Stomach (tissue), 9 donors: Measurements from ENCODE around the gene TBCK. TPM values are rescaled to one million over a fixed set of nuclear protein-coding genes. Genes with fewer than 3 reads are reported as not detected.

Source experiments
- DNase-seq, 2 donors: peaks; one replicate each; pipeline versions ENCODE4 v3.0.0 to v3.0.0-alpha.2; 2013 to 2019
- H3K27ac ChIP-seq, 5 donors: fragments of 200-600 bp in 4 of 5; sonication (generic) in 4 of 5; one replicate each; pipeline ENCODE4 v1.5.1; 2013 to 2019; ENCODE audit warnings: mild to moderate bottlenecking in 1 of 5, moderate library complexity in 1 of 5
- H3K27me3 ChIP-seq, 3 donors: fragments of 200-600 bp; sonication (generic); one replicate each; pipeline ENCODE4 v1.5.1; 2017 to 2019; ENCODE audit warnings: mixed run types in 1 of 3
- H3K36me3 ChIP-seq, 4 donors: fragments of 200-600 bp; sonication (generic); 1 replicate in 3 of 4; 2 replicates in 1 of 4; pipeline ENCODE4 v1.5.1; 2016 to 2019
- H3K4me1 ChIP-seq, 4 donors: fragments of 200-600 bp; sonication (generic); one replicate each; pipeline ENCODE4 v1.5.1; 2016 to 2019
- H3K4me3 ChIP-seq, 4 donors: fragments of 200-600 bp; sonication (generic) in 3 of 4; one replicate each; pipeline ENCODE4 v1.5.1; 2016 to 2019; ENCODE audit warnings: mild to moderate bottlenecking in 1 of 4
- H3K9me3 ChIP-seq, 4 donors: fragments of 200-600 bp; sonication (generic); one replicate each; pipeline ENCODE4 v1.5.1; 2016 to 2019
- EP300 ChIP-seq: sonication (generic); formaldehyde crosslinking; IDR thresholded peaks from one replicate; pipeline ENCODE4 v1.6.1; 2017; ENCODE audit warnings: antibody characterized with exemption
- POLR2A ChIP-seq, 4 donors: fragments of 450-650 bp; IDR thresholded peaks; one replicate each; pipeline ENCODE4 v1.6.1; 2016; ENCODE audit warnings: antibody characterized with exemption in 4 of 4, control low read depth in 2 of 4, mild to moderate bottlenecking in 1 of 4, moderate library complexity in 1 of 4
- POLR2AphosphoS5 ChIP-seq, 3 donors: sonication (generic); formaldehyde crosslinking; IDR thresholded peaks; one replicate each; pipeline ENCODE4 v1.6.1; 2016; ENCODE audit warnings: antibody characterized with exemption in 3 of 3
- whole genome bisulfite sequencing, 5 donors: extraction: QIAGEN DNeasy Blood & Tissue Kit in 3 of 5; methylation state at CpG; one replicate each; pipeline versions ENCODE4 v1.1.5 to v1.1.7; 2013 to 2018; 5-methylcytosine and 5-hydroxymethylcytosine counted together
- intact Hi-C: fragments of 100-400 bp; cut with DNase I; formaldehyde crosslinking; loops from one replicate; pipeline ENCODE4 v1.15.1; 2023; ENCODE audit warnings: low total_unique reads
- polyA plus RNA-seq, 3 donors: library from polyadenylated mRNA; stranded (reverse); fragments of 200-250 nt; gene quantifications; one replicate each; pipeline ENCODE4 v1.2.3, GENCODE V29; 2013
- total RNA-seq, 5 donors: library from RNA; depleted of rRNA; stranded (reverse); fragments of >200 nt; gene quantifications; one replicate each; pipeline versions ENCODE4 v1.1.0 to v1.2.3, GENCODE V29; 2014 to 2016
- TF ChIP-seq, protein P1 (sequence below), 7 experiments: fragments of 450-650 bp in 4 of 7; fragments of 200-600 bp in 3 of 7; sonication (generic) in 3 of 7; IDR thresholded peaks; one replicate each; pipeline ENCODE4 v1.5.1; 2016 to 2019; ENCODE audit warnings: antibody characterized with exemption in 7 of 7, control low read depth in 2 of 7, mild to moderate bottlenecking in 1 of 7
- donor health status: healthy with polysubstance abuse.
- donor health status: Bipolar disorder and iron deficiency.
- donor health status: healthy.

TBCK gene
- total and polyA plus RNA-seq, 8 donors: 3.2 to 140 (median 28.0) TPM

DNA sequence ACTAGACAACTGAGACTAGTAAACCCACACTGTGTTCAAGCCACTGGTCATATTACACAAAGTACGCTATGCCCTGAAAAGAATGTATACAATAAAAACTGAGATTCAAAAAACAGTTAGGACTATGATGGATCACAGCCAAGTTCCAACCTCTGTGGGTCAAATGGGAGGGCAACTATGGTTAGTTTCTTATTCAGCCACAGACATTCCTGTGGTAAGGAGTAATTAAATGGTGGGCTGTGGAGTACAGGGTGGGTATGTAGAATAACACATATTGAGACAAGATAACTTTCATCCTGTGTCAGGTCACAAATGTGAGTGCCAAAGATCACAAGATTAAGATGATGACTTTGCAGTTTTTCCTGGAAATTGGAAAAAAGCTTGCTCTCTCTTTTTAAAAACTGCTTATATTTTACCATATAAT, 253.5 kb downstream of the TBCK start:
- peak in 1 of 2 donors; percentile 22 for DNase-seq
- no peak overlapping the region for H3K4me3 ChIP-seq
- no peaks in the 10 kb centered on the region for H3K27me3 ChIP-seq
- no peaks in the 10 kb centered on the region for H3K36me3 ChIP-seq
- no peaks in the 10 kb centered on the region for H3K9me3 ChIP-seq
- H3K27ac ChIP-seq: no peak overlapping the region
- TF ChIP-seq POLR2AphosphoS5 (IDR thresholded peaks at IDR 0.05): no peak
- TF ChIP-seq, protein P1, sequence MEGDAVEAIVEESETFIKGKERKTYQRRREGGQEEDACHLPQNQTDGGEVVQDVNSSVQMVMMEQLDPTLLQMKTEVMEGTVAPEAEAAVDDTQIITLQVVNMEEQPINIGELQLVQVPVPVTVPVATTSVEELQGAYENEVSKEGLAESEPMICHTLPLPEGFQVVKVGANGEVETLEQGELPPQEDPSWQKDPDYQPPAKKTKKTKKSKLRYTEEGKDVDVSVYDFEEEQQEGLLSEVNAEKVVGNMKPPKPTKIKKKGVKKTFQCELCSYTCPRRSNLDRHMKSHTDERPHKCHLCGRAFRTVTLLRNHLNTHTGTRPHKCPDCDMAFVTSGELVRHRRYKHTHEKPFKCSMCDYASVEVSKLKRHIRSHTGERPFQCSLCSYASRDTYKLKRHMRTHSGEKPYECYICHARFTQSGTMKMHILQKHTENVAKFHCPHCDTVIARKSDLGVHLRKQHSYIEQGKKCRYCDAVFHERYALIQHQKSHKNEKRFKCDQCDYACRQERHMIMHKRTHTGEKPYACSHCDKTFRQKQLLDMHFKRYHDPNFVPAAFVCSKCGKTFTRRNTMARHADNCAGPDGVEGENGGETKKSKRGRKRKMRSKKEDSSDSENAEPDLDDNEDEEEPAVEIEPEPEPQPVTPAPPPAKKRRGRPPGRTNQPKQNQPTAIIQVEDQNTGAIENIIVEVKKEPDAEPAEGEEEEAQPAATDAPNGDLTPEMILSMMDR (IDR thresholded peaks at IDR 0.05): no peak
- no peak for TF ChIP-seq EP300
- no peak for TF ChIP-seq POLR2A (IDR thresholded peaks at IDR 0.05)
- H3K4me1 ChIP-seq: peaks cover 0 to 9% (median 0%) of the 10 kb centered on the region in 4 donors
- intact Hi-C loops: no loop called here
- 26 to 57% (median 34%) methylated on average over 1 of the region's 1 CpG for WGBS, 5 donors

DNA sequence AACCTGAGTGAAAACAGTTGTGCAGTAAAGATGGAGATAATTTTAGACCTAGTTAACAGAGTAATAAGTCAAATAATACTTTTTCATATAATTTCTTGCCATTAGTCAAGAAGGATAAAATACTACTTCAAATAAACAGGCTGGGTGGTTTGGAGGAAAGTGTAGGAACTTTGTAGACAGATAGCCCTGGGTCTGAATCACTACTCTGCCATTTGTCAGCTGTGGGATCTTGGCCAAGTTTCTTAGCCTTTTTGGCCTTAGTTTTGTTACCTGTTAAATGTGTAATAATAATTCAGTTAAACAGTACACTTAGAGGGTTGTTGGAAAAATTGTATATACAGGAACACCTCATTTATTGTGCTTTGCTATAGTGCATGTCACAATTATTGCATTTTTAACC, 257.1 kb downstream of the TBCK start:
- Histone ChIP-seq H3K27ac (no peak overlapping the region), H3K4me1 (peaks cover 0 to 5% (median 0%) of the 10 kb centered on the region in 4 donors), H3K36me3 (no peaks in the 10 kb centered on the region), H3K27me3 (no peaks in the 10 kb centered on the region), H3K4me3 (no peak overlapping the region), H3K9me3 (no peaks in the 10 kb centered on the region)
- DNase-seq: no peak
- no peak for TF ChIP-seq EP300
- no peak for TF ChIP-seq POLR2AphosphoS5 (IDR thresholded peaks at IDR 0.05)
- TF ChIP-seq, protein P1 (IDR thresholded peaks at IDR 0.05): no peak
- no peak for TF ChIP-seq POLR2A (IDR thresholded peaks at IDR 0.05)
- intact Hi-C loops: no loop called here

DNA sequence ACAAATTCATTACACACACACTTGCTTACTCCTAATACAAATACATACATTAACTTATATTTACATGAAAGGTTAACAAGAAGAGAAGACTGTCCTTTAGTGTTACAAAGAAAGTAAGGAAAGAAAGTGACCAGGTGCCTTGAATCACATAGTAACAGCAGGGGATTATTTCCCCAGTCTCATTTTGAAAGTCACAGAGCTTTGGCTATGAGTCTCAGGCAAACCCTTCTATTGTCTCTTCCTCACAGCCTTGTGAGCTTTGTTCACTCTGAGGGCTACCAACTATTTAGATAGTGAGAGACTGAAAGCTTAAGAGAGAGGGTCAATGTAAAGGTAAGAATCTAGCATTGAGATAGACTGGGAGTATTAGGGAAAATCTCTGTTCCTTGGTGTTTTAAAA, 259.1 kb downstream of the TBCK start:
- Histone ChIP-seq H3K9me3 (no peaks in the 10 kb centered on the region), H3K36me3 (no peaks in the 10 kb centered on the region), H3K4me1 (no peaks in the 10 kb centered on the region), H3K27ac (no peak overlapping the region), H3K4me3 (no peak overlapping the region), H3K27me3 (no peaks in the 10 kb centered on the region)
- DNase-seq: no peak
- TF ChIP-seq, protein P1 (IDR thresholded peaks at IDR 0.05): no peak
- no peak for TF ChIP-seq EP300
- no peak for TF ChIP-seq POLR2A (IDR thresholded peaks at IDR 0.05)
- intact Hi-C loops: no loop called here

DNA sequence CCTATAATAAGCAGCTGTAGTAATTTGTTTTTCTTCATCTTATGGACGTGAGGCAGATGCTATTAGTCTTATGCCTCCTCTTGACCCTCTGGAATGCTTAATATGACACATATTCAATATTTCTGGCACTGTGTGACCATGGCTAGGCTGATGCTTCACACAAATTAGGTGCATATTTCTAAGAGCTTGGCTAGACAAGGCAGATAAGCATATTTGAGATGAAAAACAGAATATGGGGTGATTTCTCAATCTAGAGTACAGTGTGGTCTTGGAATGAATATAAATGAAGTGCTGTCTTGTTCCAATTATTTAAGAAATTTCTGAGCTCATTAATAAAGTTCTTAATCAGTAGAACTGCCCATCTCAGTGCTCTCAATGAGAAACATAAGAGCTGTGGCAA, 264.5 kb downstream of the TBCK start:
- Histone ChIP-seq H3K27ac (no peak overlapping the region), H3K27me3 (no peaks in the 10 kb centered on the region), H3K9me3 (no peaks in the 10 kb centered on the region), H3K4me1 (peaks cover 0 to 9% (median 0%) of the 10 kb centered on the region in 4 donors), H3K36me3 (peaks cover 0 to under 1% (median under 1%) of the 10 kb centered on the region in 4 donors), H3K4me3 (no peak overlapping the region)
- TF ChIP-seq, protein P1 (IDR thresholded peaks at IDR 0.05): no peak
- TF ChIP-seq POLR2A (IDR thresholded peaks at IDR 0.05): no peak
- TF ChIP-seq EP300: no peak
- no peak for TF ChIP-seq POLR2AphosphoS5 (IDR thresholded peaks at IDR 0.05)
- 71 to 89% (median 80%) methylated on average over 1 of the region's 1 CpG for WGBS, 5 donors
- DNase-seq: no peak
- intact Hi-C loops: no loop called here
